ENCODE results near the gene TPSG1.

TPSG1 gene

DNA sequence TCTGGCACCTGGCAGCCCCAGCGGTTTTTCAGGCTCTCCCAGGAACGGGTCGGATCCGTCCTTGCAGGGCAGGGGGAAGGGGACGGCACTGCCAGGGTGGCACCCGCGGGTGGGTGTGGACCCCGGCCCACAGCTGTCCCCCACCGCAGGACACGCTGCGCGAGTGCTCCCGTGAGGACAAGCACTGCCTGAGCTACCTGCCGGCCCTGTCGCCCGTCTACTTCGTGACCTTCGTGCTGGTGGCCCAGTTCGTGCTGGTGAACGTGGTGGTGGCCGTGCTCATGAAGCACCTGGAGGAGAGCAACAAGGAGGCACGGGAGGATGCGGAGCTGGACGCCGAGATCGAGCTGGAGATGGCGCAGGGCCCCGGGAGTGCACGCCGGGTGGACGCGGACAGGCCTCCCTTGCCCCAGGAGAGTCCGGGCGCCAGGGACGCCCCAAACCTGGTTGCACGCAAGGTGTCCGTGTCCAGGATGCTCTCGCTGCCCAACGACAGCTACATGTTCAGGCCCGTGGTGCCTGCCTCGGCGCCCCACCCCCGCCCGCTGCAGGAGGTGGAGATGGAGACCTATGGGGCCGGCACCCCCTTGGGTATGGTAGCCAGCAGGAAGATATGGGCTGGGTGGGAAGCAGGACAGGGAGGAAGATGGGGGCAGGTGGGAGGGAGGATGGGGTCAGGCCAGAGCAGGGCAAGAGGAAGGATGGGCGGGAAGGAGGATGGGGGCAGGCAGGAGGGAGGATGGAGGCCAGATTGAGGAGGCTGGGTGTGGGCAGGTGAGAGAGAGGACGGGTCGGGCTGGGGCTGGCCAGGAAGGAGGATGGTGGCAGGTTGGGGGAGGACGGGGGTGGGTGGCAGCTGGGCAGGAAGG lies 6.8 kb downstream of the TPSG1 start:
- no peak for DNase-seq (ENCODE audit: low read depth in 1 of 2, low spot score in 1 of 2)
- no peak for TF ChIP-seq CTCF (IDR thresholded peaks at IDR 0.05; ENCODE audit: insufficient read depth, low read length)
- TF ChIP-seq GABPA (IDR thresholded peaks at IDR 0.05; ENCODE audit: low read depth), result no peak
- TF ChIP-seq SPI1 (IDR thresholded peaks at IDR 0.05; ENCODE audit: borderline replicate concordance, low read depth), result no peak
- no peak for TF ChIP-seq POLR2AphosphoS5 (IDR thresholded peaks at IDR 0.05; ENCODE audit: low read depth)
- no peak overlapping the region for H3K4me3 ChIP-seq (replicated peaks; ENCODE audit: insufficient read depth, low read length)
- H3K27me3 ChIP-seq (ENCODE audit: insufficient read depth, poor library complexity, severe bottlenecking), result peaks cover 5% of the 10 kb centered on the region
- H3K27ac ChIP-seq (replicated peaks), result no peak overlapping the region

- H3K27me3 ChIP-seq (ENCODE audit: insufficient read depth, poor library complexity, severe bottlenecking), result peaks cover 2% of the 10 kb centered on the region
- no peak for DNase-seq (ENCODE audit: low read depth in 1 of 2, low spot score in 1 of 2)
- no peak overlapping the region for H3K4me3 ChIP-seq (replicated peaks; ENCODE audit: insufficient read depth, low read length)
- no peak for TF ChIP-seq POLR2AphosphoS5 (IDR thresholded peaks at IDR 0.05; ENCODE audit: low read depth)
- no peak for TF ChIP-seq CTCF (IDR thresholded peaks at IDR 0.05; ENCODE audit: insufficient read depth, low read length)
- no peak for TF ChIP-seq SPI1 (IDR thresholded peaks at IDR 0.05; ENCODE audit: borderline replicate concordance, low read depth)
- no peak for TF ChIP-seq REST (IDR thresholded peaks at IDR 0.05; ENCODE audit: insufficient replicate concordance, low read depth)
- no peak for TF ChIP-seq GABPA (IDR thresholded peaks at IDR 0.05; ENCODE audit: low read depth)
- H3K27ac ChIP-seq (replicated peaks), result no peak overlapping the region
Measured at GRCh38 chr16:1217526-1217925, 7.5 kb downstream of the TPSG1 start.

DNA sequence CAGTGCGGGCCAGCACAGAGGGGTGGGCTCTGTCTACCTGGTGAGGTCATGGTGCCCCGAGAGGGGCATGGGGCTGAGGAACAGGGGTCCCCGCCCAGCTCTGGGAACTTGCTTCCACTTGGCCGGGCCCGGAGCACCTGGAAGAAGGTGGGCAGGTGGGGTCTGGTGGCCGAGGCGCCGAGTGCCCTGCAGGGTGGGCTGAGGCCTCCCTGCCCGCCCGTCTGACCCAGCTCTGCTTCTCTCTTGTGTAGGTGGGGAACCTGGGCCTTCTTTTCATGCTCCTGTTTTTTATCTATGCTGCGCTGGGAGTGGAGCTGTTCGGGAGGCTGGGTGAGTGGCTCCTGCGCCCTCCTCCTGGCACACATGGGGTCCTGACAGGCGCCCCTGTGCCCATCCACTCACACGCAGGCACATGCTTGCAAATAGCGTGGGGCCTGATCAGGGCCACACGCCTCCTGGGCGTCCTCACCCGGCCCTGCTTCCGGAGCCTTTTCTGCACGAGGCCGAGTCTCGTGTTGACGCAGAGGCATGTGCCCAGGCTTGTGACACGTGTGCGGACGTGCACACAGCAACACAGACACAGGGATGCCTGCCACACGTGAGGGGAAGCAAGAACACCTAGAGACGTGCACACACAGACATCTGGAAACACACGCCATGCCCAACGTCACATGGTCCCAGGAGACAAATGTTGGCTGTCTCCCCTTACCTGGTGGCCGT lies 8.2 kb downstream of the TPSG1 start:
- no peak overlapping the region for H3K27ac ChIP-seq (replicated peaks)
- no peak overlapping the region for H3K4me3 ChIP-seq (replicated peaks; ENCODE audit: insufficient read depth, low read length)
- TF ChIP-seq CTCF (IDR thresholded peaks at IDR 0.05; ENCODE audit: insufficient read depth, low read length), result no peak
- no peak for TF ChIP-seq POLR2AphosphoS5 (IDR thresholded peaks at IDR 0.05; ENCODE audit: low read depth)
- no peak for TF ChIP-seq GABPA (IDR thresholded peaks at IDR 0.05; ENCODE audit: low read depth)
- no peak for TF ChIP-seq REST (IDR thresholded peaks at IDR 0.05; ENCODE audit: insufficient replicate concordance, low read depth)
- no peak for TF ChIP-seq SPI1 (IDR thresholded peaks at IDR 0.05; ENCODE audit: borderline replicate concordance, low read depth)
- DNase-seq (ENCODE audit: low read depth in 1 of 2, low spot score in 1 of 2), result no peak
- no peaks in the 10 kb centered on the region for H3K27me3 ChIP-seq (ENCODE audit: insufficient read depth, poor library complexity, severe bottlenecking)

Data from HL-60 (cell line).